Measurements from ENCODE around the gene ILDR2.
"Not testable (repeated sequence)": the region's sequence is repeated elsewhere in the genome, so short reads cannot be mapped to it uniquely, and the experiment has no call there.

ILDR2 gene

GRCh38 chr1:166878173-166878917 is 97.0 kb downstream of the ILDR2 start:
- not testable (repeated sequence) for H3K27me3 ChIP-seq (ENCODE audit: control insufficient read depth in 1 of 2, insufficient read depth in 2 of 2, low read length in 2 of 2); H3K9me3 ChIP-seq (ENCODE audit: low read length); H3K9ac ChIP-seq (ENCODE audit: low read length); H3K36me3 ChIP-seq (ENCODE audit: insufficient read depth, low read length); H3K27ac ChIP-seq (ENCODE audit: low read depth, low read length); H3K4me3 ChIP-seq (ENCODE audit: low read depth in 1 of 2, low read length in 2 of 2)
- H3K4me1 ChIP-seq (ENCODE audit: insufficient read depth, low read length): peaks cover 12% of the 10 kb centered on the region

- H3K9ac ChIP-seq (ENCODE audit: low read length): peak overlapping the region; percentile 32
Observed at GRCh38 chr1:166876540-166876838, 98.9 kb downstream of the ILDR2 start.

GRCh38 chr1:166875734-166876539 is 99.4 kb downstream of the ILDR2 start, which contains the start of gene TADA1:
TSS of gene TADA1 (minus strand) at chr1:166876264. CDS start at chr1:166876233, 31 bp downstream.
- H3K36me3 ChIP-seq (ENCODE audit: insufficient read depth, low read length): no peaks in the 10 kb centered on the region
- peak within 1 kb of the TSS; percentile 80 for H3K27ac ChIP-seq (ENCODE audit: low read depth, low read length)
- peak within 1 kb of the TSS; percentile 76 for H3K9ac ChIP-seq (ENCODE audit: low read length)
- no peaks in the 10 kb centered on the region for H3K9me3 ChIP-seq (ENCODE audit: low read length)
- no peaks in the 10 kb centered on the region for H3K27me3 ChIP-seq (ENCODE audit: control insufficient read depth in 1 of 2, insufficient read depth in 2 of 2, low read length in 2 of 2)
- peaks cover 28% of the 10 kb centered on the region for H3K4me1 ChIP-seq (ENCODE audit: insufficient read depth, low read length)
- H3K4me3 ChIP-seq (ENCODE audit: low read depth in 1 of 2, low read length in 2 of 2): peak within 1 kb of the TSS; percentile 82 to 85

More at GRCh38 chr1:166876540-166876838, 98.9 kb downstream of the ILDR2 start:
- Histone ChIP-seq H3K27ac (ENCODE audit: low read depth, low read length) (no peak overlapping the region), H3K4me1 (ENCODE audit: insufficient read depth, low read length) (peaks cover 25% of the 10 kb centered on the region), H3K9me3 (ENCODE audit: low read length) (no peaks in the 10 kb centered on the region), H3K36me3 (ENCODE audit: insufficient read depth, low read length) (no peaks in the 10 kb centered on the region), H3K27me3 (ENCODE audit: control insufficient read depth in 1 of 2, insufficient read depth in 2 of 2, low read length in 2 of 2) (no peaks in the 10 kb centered on the region), H3K4me3 (ENCODE audit: low read depth in 1 of 2, low read length in 2 of 2) (peak overlapping the region in 1 of 2 donors; percentile 54)

GRCh38 chr1:166875302-166875733 is 100.0 kb downstream of the ILDR2 start:
- H3K36me3 ChIP-seq (ENCODE audit: insufficient read depth, low read length): no peaks in the 10 kb centered on the region
- H3K4me1 ChIP-seq (ENCODE audit: insufficient read depth, low read length): peaks cover 28% of the 10 kb centered on the region
- H3K9ac ChIP-seq (ENCODE audit: low read length): peak overlapping the region; percentile 76
- no peaks in the 10 kb centered on the region for H3K9me3 ChIP-seq (ENCODE audit: low read length)
- no peaks in the 10 kb centered on the region for H3K27me3 ChIP-seq (ENCODE audit: control insufficient read depth in 1 of 2, insufficient read depth in 2 of 2, low read length in 2 of 2)
- H3K27ac ChIP-seq (ENCODE audit: low read depth, low read length): peak overlapping the region; percentile 80
- H3K4me3 ChIP-seq (ENCODE audit: low read depth in 1 of 2, low read length in 2 of 2): peak overlapping the region; percentile 82 to 85

- H3K9me3 ChIP-seq (ENCODE audit: low read length): no peaks in the 10 kb centered on the region
- H3K4me1 ChIP-seq (ENCODE audit: insufficient read depth, low read length): peaks cover 28% of the 10 kb centered on the region
- no peak overlapping the region for H3K27ac ChIP-seq (ENCODE audit: low read depth, low read length)
- no peaks in the 10 kb centered on the region for H3K36me3 ChIP-seq (ENCODE audit: insufficient read depth, low read length)
- no peak overlapping the region for H3K4me3 ChIP-seq (ENCODE audit: low read depth in 1 of 2, low read length in 2 of 2)
- H3K27me3 ChIP-seq (ENCODE audit: control insufficient read depth in 1 of 2, insufficient read depth in 2 of 2, low read length in 2 of 2): no peaks in the 10 kb centered on the region
- no peak overlapping the region for H3K9ac ChIP-seq (ENCODE audit: low read length)
Observed at GRCh38 chr1:166874464-166874863, 100.9 kb downstream of the ILDR2 start.

DNA sequence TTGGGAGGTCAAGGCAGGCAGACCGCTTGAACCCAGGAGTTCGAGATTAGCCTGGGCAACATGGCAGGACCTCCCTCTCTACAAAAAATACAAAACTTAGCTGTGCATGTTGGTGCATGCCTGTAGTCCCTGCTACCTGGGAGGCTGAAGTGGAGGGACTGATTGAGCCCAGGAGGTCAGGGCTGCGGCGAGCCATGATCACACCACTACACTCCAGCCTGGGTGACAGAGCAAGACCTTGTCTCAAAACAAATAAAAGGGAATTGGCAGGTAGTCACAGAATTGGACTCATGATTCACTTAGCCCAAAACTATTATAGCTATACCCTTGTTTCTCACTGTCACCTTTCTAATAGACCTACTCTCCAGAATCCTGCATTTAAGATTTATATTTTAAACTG is 104.8 kb downstream of the ILDR2 start:
- no peak overlapping the region for H3K4me3 ChIP-seq (ENCODE audit: low read depth in 1 of 2, low read length in 2 of 2)
- H3K36me3 ChIP-seq (ENCODE audit: insufficient read depth, low read length): peaks cover 16% of the 10 kb centered on the region
- H3K27me3 ChIP-seq (ENCODE audit: control insufficient read depth in 1 of 2, insufficient read depth in 2 of 2, low read length in 2 of 2): no peaks in the 10 kb centered on the region
- H3K27ac ChIP-seq (ENCODE audit: low read depth, low read length): no peak overlapping the region
- H3K9ac ChIP-seq (ENCODE audit: low read length): no peak overlapping the region
- no peaks in the 10 kb centered on the region for H3K9me3 ChIP-seq (ENCODE audit: low read length)
- H3K4me1 ChIP-seq (ENCODE audit: insufficient read depth, low read length): peaks cover 28% of the 10 kb centered on the region

DNA sequence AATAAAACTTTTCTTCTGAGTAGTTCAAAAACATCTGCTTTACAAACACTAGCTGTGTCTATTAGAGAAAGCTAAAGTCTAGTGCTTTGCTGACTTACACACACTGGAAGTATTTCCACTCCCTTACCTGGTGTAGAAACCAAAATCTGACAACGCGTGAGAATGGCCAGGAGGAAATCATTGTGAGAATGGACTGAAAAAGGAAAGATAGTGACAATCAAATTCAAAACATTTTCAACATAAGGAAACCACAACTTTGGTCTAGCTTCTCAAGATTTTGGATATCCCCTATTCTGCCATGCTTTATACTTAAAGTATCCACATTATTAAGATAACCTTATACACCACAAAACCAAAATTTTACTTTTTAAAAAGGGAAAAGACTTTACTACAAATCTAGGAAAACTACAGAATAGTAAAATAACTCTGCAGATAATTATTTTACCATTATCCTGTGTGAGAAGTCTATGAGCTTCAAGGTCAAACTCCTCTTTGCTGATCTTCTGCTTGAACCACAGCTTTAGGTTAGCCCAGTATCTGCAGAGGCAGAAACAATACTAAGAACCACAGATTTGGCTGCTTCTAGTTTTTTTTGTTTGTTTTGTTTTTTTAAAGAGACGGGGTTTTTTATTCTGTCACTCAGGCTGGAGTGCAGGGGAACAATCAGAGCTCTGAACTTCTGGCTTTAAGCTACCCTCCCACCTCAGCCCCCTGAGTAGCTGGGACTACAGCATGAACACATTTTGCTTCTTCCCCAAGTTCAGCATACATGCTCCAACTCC is 105.8 kb downstream of the ILDR2 start:
- Histone ChIP-seq H3K27ac (ENCODE audit: low read depth, low read length) (no peak overlapping the region), H3K9ac (ENCODE audit: low read length) (no peak overlapping the region), H3K36me3 (ENCODE audit: insufficient read depth, low read length) (peaks cover 18% of the 10 kb centered on the region), H3K4me1 (ENCODE audit: insufficient read depth, low read length) (peaks cover 21% of the 10 kb centered on the region), H3K4me3 (ENCODE audit: low read depth in 1 of 2, low read length in 2 of 2) (no peak overlapping the region), H3K27me3 (ENCODE audit: control insufficient read depth in 1 of 2, insufficient read depth in 2 of 2, low read length in 2 of 2) (no peaks in the 10 kb centered on the region), H3K9me3 (ENCODE audit: low read length) (no peaks in the 10 kb centered on the region)

- Histone ChIP-seq H3K4me3 (ENCODE audit: low read depth in 1 of 2, low read length in 2 of 2) (no peak overlapping the region), H3K27ac (ENCODE audit: low read depth, low read length) (no peak overlapping the region), H3K9me3 (ENCODE audit: low read length) (no peaks in the 10 kb centered on the region), H3K27me3 (ENCODE audit: control insufficient read depth in 1 of 2, insufficient read depth in 2 of 2, low read length in 2 of 2) (no peaks in the 10 kb centered on the region), H3K36me3 (ENCODE audit: insufficient read depth, low read length) (peaks cover 22% of the 10 kb centered on the region), H3K4me1 (ENCODE audit: insufficient read depth, low read length) (peaks cover 19% of the 10 kb centered on the region), H3K9ac (ENCODE audit: low read length) (no peak overlapping the region)
Observed at GRCh38 chr1:166868639-166869038, 106.7 kb downstream of the ILDR2 start.

DNA sequence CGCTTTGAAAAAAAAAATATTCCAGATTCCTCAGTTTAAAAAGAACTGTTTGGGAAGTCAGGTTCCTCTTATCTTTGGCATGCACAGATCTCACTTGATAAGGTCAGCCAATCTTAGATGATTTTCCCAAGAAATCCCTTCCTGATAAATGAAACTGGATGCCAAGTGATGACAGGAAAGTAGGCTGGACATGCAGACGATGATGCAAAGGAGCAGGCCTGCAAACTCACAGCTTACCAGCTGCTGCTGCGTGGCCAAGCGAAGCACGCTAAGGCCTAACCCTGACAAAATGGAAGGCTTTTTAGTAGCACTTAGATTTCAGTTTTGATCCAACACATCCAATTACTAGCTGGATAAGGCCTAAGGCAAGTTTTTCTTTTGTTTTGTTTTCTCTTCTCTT is 109.4 kb downstream of the ILDR2 start:
- no peak overlapping the region for H3K9ac ChIP-seq (ENCODE audit: low read length)
- H3K4me3 ChIP-seq (ENCODE audit: low read depth in 1 of 2, low read length in 2 of 2): no peak overlapping the region
- H3K36me3 ChIP-seq (ENCODE audit: insufficient read depth, low read length): peaks cover 43% of the 10 kb centered on the region
- no peaks in the 10 kb centered on the region for H3K4me1 ChIP-seq (ENCODE audit: insufficient read depth, low read length)
- H3K9me3 ChIP-seq (ENCODE audit: low read length): no peaks in the 10 kb centered on the region
- H3K27me3 ChIP-seq (ENCODE audit: control insufficient read depth in 1 of 2, insufficient read depth in 2 of 2, low read length in 2 of 2): no peaks in the 10 kb centered on the region
- H3K27ac ChIP-seq (ENCODE audit: low read depth, low read length): no peak overlapping the region

DNA sequence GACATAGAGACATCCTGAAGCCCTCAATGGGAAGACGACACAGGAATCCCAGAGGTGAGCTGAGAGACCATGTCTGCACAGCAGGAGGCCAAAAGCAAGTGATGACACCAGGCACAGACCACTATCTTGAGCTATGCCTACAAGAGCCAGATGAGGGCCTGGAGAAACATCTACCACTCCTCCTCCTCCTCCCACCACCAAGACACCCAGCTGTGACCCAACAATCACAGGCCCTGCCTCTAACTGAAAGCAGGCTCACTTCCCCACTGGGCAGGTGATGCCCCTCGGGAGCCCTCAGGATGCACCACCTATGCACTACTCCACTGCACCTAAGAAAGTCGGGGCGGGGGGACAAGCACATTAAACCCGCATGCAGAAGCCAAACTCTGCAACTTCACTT is 115.7 kb downstream of the ILDR2 start:
- Histone ChIP-seq H3K4me3 (ENCODE audit: low read depth in 1 of 2, low read length in 2 of 2) (peak overlapping the region in 1 of 2 donors; percentile 15), H3K36me3 (ENCODE audit: insufficient read depth, low read length) (peaks cover 72% of the 10 kb centered on the region), H3K9me3 (ENCODE audit: low read length) (no peaks in the 10 kb centered on the region), H3K4me1 (ENCODE audit: insufficient read depth, low read length) (no peaks in the 10 kb centered on the region), H3K9ac (ENCODE audit: low read length) (no peak overlapping the region), H3K27ac (ENCODE audit: low read depth, low read length) (no peak overlapping the region), H3K27me3 (ENCODE audit: control insufficient read depth in 1 of 2, insufficient read depth in 2 of 2, low read length in 2 of 2) (no peaks in the 10 kb centered on the region)

DNA sequence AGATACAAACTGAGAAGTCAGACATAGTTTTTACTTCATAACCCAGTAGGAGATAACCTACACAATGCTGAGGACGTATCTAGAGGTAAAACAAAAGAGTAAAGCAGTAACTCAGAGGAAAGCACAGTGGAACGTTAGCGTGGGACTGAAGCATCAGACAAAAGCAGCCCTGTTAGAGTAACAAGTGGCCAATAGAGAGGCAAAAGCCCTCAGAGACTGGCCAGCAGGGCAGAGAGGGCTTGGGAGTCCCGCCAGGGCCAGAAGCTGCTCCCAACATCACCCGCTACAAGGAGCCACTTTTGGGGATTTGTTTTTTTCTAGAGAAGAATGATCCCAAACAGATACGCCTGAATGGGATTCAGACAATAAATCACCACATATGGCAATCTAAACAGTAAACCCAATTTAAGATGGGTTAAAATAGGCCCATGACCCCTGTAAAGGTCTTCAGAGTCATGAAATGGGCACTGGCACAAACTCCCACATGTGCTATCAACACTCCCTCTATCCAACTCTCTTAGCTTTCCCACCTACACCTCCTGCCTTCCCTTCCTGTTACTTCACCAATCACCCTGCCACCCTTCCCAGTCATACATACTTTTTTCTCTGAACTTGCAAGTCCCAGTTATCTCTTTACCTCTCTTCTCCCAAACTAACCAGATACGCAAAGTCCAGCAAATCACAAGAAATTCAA is 116.5 kb downstream of the ILDR2 start:
- H3K4me3 ChIP-seq (ENCODE audit: low read depth in 1 of 2, low read length in 2 of 2): no peak overlapping the region
- H3K27me3 ChIP-seq (ENCODE audit: control insufficient read depth in 1 of 2, insufficient read depth in 2 of 2, low read length in 2 of 2): no peaks in the 10 kb centered on the region
- peaks cover 73% of the 10 kb centered on the region for H3K36me3 ChIP-seq (ENCODE audit: insufficient read depth, low read length)
- no peaks in the 10 kb centered on the region for H3K4me1 ChIP-seq (ENCODE audit: insufficient read depth, low read length)
- no peaks in the 10 kb centered on the region for H3K9me3 ChIP-seq (ENCODE audit: low read length)
- no peak overlapping the region for H3K27ac ChIP-seq (ENCODE audit: low read depth, low read length)
- H3K9ac ChIP-seq (ENCODE audit: low read length): no peak overlapping the region

All from muscle layer of colon (tissue), 2 donors.